Erythroblast (primary cell): Measurements from ENCODE around the gene KIF2C.
"Not testable (repeated sequence)": the region's sequence is repeated elsewhere in the genome, so short reads cannot be mapped to it uniquely, and the experiment has no call there.

Experiments
- GATA1 ChIP-seq: IDR thresholded peaks from 2 replicates; pipeline ENCODE4 v1.6.1; 2011; ENCODE audit warnings: low read depth, mild to moderate bottlenecking, control low read depth, low read length, moderate library complexity
- POLR2A ChIP-seq: IDR thresholded peaks from 2 replicates; pipeline ENCODE4 v1.6.1; 2011; ENCODE audit warnings: mild to moderate bottlenecking, low read length

DNA sequence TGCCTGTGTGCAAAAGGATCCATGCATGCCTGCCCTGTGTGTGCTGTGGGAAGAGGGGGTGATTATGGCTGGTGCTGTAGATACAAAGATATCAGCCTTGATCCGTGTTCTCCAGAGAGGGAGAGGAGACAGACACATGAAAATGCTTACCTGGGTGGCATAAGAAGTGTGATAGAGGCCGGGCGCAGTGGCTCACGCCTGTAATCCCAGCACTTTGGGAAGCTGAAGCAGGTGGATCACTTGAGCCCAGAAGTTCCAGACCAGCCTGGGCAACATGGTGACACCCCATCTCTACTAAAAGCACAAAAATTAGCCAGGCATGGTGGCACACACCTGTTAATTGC, 71.1 kb downstream of the KIF2C start:
- TF ChIP-seq POLR2A, GATA1: not testable (repeated sequence)
